HEK293 (cell line): ENCODE data around the gene GINS2.
A peak's percentile ranks its signal among the peaks of the same experiment; 100 is the strongest.

Source experiments
- CTCF ChIA-PET: fragments of 350-600 bp; formaldehyde crosslinking; extraction: SDS; loops from one replicate; lab custom pipeline; 2021; ENCODE audit warnings: antibody characterized with exemption; lab: Yijun Ruan, JAX
- POLR2A ChIA-PET: fragments of 300-600 bp; formaldehyde crosslinking; extraction: SDS; loops from one replicate; lab custom pipeline; 2020; ENCODE audit warnings: antibody characterized with exemption, inconsistent platforms; lab: Yijun Ruan, JAX
- H3K27ac ChIP-seq: fragments of 200-500 bp; sonication (Bioruptor generic); 2 replicates; pipeline ENCODE4 v1.5.1; 2014; ENCODE audit warnings: low read depth, low read length, control low read depth, inconsistent platforms; ENCODE audit errors: extremely low read depth
- H3K36me3 ChIP-seq, 2 experiments: fragments of 200-500 bp in 1 of 2; sonication (Bioruptor generic) in 1 of 2; 1 replicate in 1 of 2; 2 replicates in 1 of 2; pipeline ENCODE4 v1.5.1; 2014 to 2017; ENCODE audit warnings: inconsistent platforms in 2 of 2, low read length in 2 of 2; ENCODE audit not compliant: control insufficient read depth in 2 of 2, insufficient read depth in 1 of 2
- H3K4me1 ChIP-seq: fragments of 200-500 bp; sonication (Bioruptor generic); 2 replicates; pipeline ENCODE4 v1.5.1; 2014; ENCODE audit warnings: mild to moderate bottlenecking, low read length, inconsistent platforms; ENCODE audit not compliant: control insufficient read depth, insufficient read depth
- H3K4me3 ChIP-seq: 2 replicates; pipeline ENCODE4 v1.5.1; 2011; ENCODE audit warnings: low read depth, mild to moderate bottlenecking, control low read depth, low read length, moderate library complexity
- H3K9me3 ChIP-seq: fragments of 200-500 bp; sonication (Bioruptor generic); 2 replicates; pipeline ENCODE4 v1.5.1; 2014; ENCODE audit warnings: low read depth, low read length, inconsistent platforms; ENCODE audit not compliant: control insufficient read depth, insufficient read depth
- GFI1B ChIP-seq: fragments of 450-650 bp; formaldehyde crosslinking; IDR thresholded peaks from 2 replicates; pipeline ENCODE4 v1.5.1; 2016; ENCODE audit warnings: missing biosample characterization, missing genetic modification characterization
- GLIS1 ChIP-seq: fragments of 450-650 bp; formaldehyde crosslinking; IDR thresholded peaks from 2 replicates; pipeline ENCODE4 v1.5.1; 2016; ENCODE audit warnings: missing biosample characterization, missing genetic modification characterization
- GLIS2 ChIP-seq: fragments of 450-650 bp; formaldehyde crosslinking; IDR thresholded peaks from 2 replicates; pipeline ENCODE4 v1.5.1; 2016; ENCODE audit warnings: missing biosample characterization, missing genetic modification characterization
- KLF1 ChIP-seq: fragments of 450-650 bp; formaldehyde crosslinking; IDR thresholded peaks from 2 replicates; pipeline ENCODE4 v1.5.1; 2016; ENCODE audit warnings: missing biosample characterization, missing genetic modification characterization
- KLF17 ChIP-seq: fragments of 450-650 bp; formaldehyde crosslinking; IDR thresholded peaks from 2 replicates; pipeline ENCODE4 v1.5.1; 2016; ENCODE audit warnings: missing biosample characterization, missing genetic modification characterization
- SALL2 ChIP-seq: fragments of 450-650 bp; formaldehyde crosslinking; IDR thresholded peaks from 2 replicates; pipeline ENCODE4 v1.5.0; 2017; ENCODE audit warnings: missing biosample characterization, mild to moderate bottlenecking, missing genetic modification characterization, borderline replicate concordance
- SCRT2 ChIP-seq: fragments of 450-650 bp; formaldehyde crosslinking; IDR thresholded peaks from 2 replicates; pipeline ENCODE4 v1.5.1; 2016; ENCODE audit warnings: missing biosample characterization, missing genetic modification characterization
- ZBTB17 ChIP-seq: fragments of 450-650 bp; formaldehyde crosslinking; IDR thresholded peaks from 2 replicates; pipeline ENCODE4 v1.5.1; 2016; ENCODE audit warnings: missing biosample characterization, missing genetic modification characterization
- ZBTB8A ChIP-seq: fragments of 450-650 bp; formaldehyde crosslinking; IDR thresholded peaks from 2 replicates; pipeline ENCODE4 v1.5.1; 2016; ENCODE audit warnings: missing biosample characterization, missing genetic modification characterization
- ZNF10 ChIP-seq: fragments of 450-650 bp; formaldehyde crosslinking; IDR thresholded peaks from 2 replicates; pipeline ENCODE4 v1.5.1; 2017; ENCODE audit warnings: missing biosample characterization, missing genetic modification characterization
- ZNF366 ChIP-seq: fragments of 450-650 bp; formaldehyde crosslinking; conservative IDR thresholded peaks from 2 replicates; pipeline ENCODE4 v1.5.1; 2016; ENCODE audit warnings: missing biosample characterization, missing genetic modification characterization
- ZNF449 ChIP-seq: fragments of 450-650 bp; formaldehyde crosslinking; IDR thresholded peaks from 2 replicates; pipeline ENCODE4 v1.5.1; 2017; ENCODE audit warnings: missing biosample characterization, mild to moderate bottlenecking, missing genetic modification characterization, moderate library complexity
- ZNF501 ChIP-seq: fragments of 450-650 bp; formaldehyde crosslinking; IDR thresholded peaks from 2 replicates; pipeline ENCODE4 v1.5.1; 2016; ENCODE audit warnings: missing biosample characterization, missing genetic modification characterization
- ZNF600 ChIP-seq: fragments of 450-650 bp; formaldehyde crosslinking; IDR thresholded peaks from 2 replicates; pipeline ENCODE4 v1.5.1; 2016; ENCODE audit warnings: missing biosample characterization, missing genetic modification characterization
- ZNF768 ChIP-seq: fragments of 450-650 bp; formaldehyde crosslinking; IDR thresholded peaks from 2 replicates; pipeline ENCODE4 v1.5.1; 2018; ENCODE audit warnings: missing biosample characterization, mild to moderate bottlenecking, missing genetic modification characterization
- ZNF791 ChIP-seq: fragments of 450-650 bp; formaldehyde crosslinking; IDR thresholded peaks from 2 replicates; pipeline ENCODE4 v1.5.1; 2016; ENCODE audit warnings: missing biosample characterization, missing genetic modification characterization
- TF ChIP-seq, protein P1 (sequence below): fragments of 450-650 bp; formaldehyde crosslinking; IDR thresholded peaks from 2 replicates; pipeline ENCODE4 v1.5.1; 2016; ENCODE audit warnings: missing biosample characterization, missing genetic modification characterization
- TF ChIP-seq, protein P2 (sequence below): fragments of 450-650 bp; IDR thresholded peaks from 2 replicates; pipeline ENCODE4 v1.5.1; 2018; ENCODE audit warnings: missing biosample characterization, mild to moderate bottlenecking, missing genetic modification characterization
- TF ChIP-seq, protein P3 (sequence below): fragments of 450-650 bp; formaldehyde crosslinking; IDR thresholded peaks from 2 replicates; pipeline ENCODE4 v1.5.1; 2016; ENCODE audit warnings: missing biosample characterization, missing genetic modification characterization

The GINS2 gene

GRCh38 chr16:85651629-85652430 lies 36.9 kb downstream of the GINS2 start (continued):
- TF ChIP-seq, protein P1, sequence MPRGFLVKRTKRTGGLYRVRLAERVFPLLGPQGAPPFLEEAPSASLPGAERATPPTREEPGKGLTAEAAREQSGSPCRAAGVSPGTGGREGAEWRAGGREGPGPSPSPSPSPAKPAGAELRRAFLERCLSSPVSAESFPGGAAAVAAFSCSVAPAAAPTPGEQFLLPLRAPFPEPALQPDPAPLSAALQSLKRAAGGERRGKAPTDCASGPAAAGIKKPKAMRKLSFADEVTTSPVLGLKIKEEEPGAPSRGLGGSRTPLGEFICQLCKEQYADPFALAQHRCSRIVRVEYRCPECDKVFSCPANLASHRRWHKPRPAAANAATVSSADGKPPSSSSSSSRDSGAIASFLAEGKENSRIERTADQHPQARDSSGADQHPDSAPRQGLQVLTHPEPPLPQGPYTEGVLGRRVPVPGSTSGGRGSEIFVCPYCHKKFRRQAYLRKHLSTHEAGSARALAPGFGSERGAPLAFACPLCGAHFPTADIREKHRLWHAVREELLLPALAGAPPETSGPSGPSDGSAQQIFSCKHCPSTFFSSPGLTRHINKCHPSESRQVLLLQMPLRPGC (tag by site-specific recombination): no peak
- TF ChIP-seq ZBTB17 (tag by site-specific recombination) (0 out of 2 replicates have a peak, but pooled peaks have one; percentile 13), ZNF449 (tag by site-specific recombination) (peak; percentile 46; the same call in 1 of the 2 replicates), ZNF366 (tag by site-specific recombination) (no peak), ZNF600 (tag by site-specific recombination) (no peak), SCRT2 (tag by site-specific recombination) (no peak)

- peaks cover 0 to 75% of the 10 kb centered on the region in 2 experiments; a peak in 2 of 3 replicates for H3K36me3 ChIP-seq
- TF ChIP-seq, protein P2, sequence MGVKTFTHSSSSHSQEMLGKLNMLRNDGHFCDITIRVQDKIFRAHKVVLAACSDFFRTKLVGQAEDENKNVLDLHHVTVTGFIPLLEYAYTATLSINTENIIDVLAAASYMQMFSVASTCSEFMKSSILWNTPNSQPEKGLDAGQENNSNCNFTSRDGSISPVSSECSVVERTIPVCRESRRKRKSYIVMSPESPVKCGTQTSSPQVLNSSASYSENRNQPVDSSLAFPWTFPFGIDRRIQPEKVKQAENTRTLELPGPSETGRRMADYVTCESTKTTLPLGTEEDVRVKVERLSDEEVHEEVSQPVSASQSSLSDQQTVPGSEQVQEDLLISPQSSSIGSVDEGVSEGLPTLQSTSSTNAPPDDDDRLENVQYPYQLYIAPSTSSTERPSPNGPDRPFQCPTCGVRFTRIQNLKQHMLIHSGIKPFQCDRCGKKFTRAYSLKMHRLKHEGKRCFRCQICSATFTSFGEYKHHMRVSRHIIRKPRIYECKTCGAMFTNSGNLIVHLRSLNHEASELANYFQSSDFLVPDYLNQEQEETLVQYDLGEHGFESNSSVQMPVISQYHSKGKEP (tag by site-specific recombination): peak; percentile 95
- TF ChIP-seq, protein P3, sequence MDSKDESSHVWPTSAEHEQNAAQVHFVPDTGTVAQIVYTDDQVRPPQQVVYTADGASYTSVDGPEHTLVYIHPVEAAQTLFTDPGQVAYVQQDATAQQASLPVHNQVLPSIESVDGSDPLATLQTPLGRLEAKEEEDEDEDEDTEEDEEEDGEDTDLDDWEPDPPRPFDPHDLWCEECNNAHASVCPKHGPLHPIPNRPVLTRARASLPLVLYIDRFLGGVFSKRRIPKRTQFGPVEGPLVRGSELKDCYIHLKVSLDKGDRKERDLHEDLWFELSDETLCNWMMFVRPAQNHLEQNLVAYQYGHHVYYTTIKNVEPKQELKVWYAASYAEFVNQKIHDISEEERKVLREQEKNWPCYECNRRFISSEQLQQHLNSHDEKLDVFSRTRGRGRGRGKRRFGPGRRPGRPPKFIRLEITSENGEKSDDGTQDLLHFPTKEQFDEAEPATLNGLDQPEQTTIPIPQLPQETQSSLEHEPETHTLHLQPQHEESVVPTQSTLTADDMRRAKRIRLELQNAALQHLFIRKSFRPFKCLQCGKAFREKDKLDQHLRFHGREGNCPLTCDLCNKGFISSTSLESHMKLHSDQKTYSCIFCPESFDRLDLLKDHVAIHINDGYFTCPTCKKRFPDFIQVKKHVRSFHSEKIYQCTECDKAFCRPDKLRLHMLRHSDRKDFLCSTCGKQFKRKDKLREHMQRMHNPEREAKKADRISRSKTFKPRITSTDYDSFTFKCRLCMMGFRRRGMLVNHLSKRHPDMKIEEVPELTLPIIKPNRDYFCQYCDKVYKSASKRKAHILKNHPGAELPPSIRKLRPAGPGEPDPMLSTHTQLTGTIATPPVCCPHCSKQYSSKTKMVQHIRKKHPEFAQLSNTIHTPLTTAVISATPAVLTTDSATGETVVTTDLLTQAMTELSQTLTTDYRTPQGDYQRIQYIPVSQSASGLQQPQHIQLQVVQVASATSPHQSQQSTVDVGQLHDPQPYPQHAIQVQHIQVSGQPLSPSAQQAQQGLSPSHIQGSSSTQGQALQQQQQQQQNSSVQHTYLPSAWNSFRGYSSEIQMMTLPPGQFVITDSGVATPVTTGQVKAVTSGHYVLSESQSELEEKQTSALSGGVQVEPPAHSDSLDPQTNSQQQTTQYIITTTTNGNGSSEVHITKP (tag by site-specific recombination): no peak
- no peaks in the 10 kb centered on the region for H3K4me1 ChIP-seq
- no peak overlapping the region for H3K4me3 ChIP-seq
- H3K9me3 ChIP-seq: no peaks in the 10 kb centered on the region
- no peak overlapping the region; the same call in 1 of the 2 replicates for H3K27ac ChIP-seq
- CTCF ChIA-PET: interaction anchor here (0.7 to 2.4 kb wide), 3 partner anchors 8 to 65 kb away, joined by 3 to 8 read pairs (median 6); no protein-coding TSS in a partner anchor
- POLR2A ChIA-PET: no interaction called here
Measured at GRCh38 chr16:85650844-85651628, 37.7 kb downstream of the GINS2 start.

GRCh38 chr16:85650135-85650843 lies 38.5 kb downstream of the GINS2 start:
- CTCF ChIA-PET: interaction anchor here (1.7 to 2.4 kb wide), 2 partner anchors 9 to 35 kb away, joined by 6 to 8 read pairs; no protein-coding TSS in a partner anchor
- TF ChIP-seq ZNF600 (tag by site-specific recombination) (0 out of 2 replicates have a peak, but pooled peaks have one; percentile 14), ZNF10 (peak; percentile 83; the same call in 1 of the 2 replicates), GFI1B (tag by site-specific recombination) (no peak), GLIS1 (tag by site-specific recombination) (peak; percentile 80), GLIS2 (tag by site-specific recombination) (peak; percentile 52), KLF1 (peak; percentile 31; the same call in 1 of the 2 replicates), SALL2 (tag by site-specific recombination) (no peak), ZNF501 (tag by site-specific recombination) (no peak), ZNF791 (tag by site-specific recombination) (no peak), ZNF768 (tag by site-specific recombination) (no peak), ZBTB8A (tag by site-specific recombination) (no peak), KLF17 (tag by site-specific recombination) (no peak)

More at GRCh38 chr16:85650135-85650843, 38.5 kb downstream of the GINS2 start:
- H3K4me1 ChIP-seq: no peaks in the 10 kb centered on the region
- peaks cover 0 to 75% of the 10 kb centered on the region in 2 experiments; a peak in 2 of 3 replicates for H3K36me3 ChIP-seq
- no peak overlapping the region for H3K27ac ChIP-seq
- H3K9me3 ChIP-seq: no peaks in the 10 kb centered on the region
- H3K4me3 ChIP-seq: no peak overlapping the region
- POLR2A ChIA-PET: no interaction called here
